Measurements from ENCODE around the gene COL8A2.

COL8A2 gene

GRCh38 chr1:36137226-36137625 lies 12.2 kb upstream of the COL8A2 start:
- no peak for DNase-seq (ENCODE audit: low read depth in 1 of 2, low spot score in 1 of 2)

- DNase-seq (ENCODE audit: low read depth in 1 of 2, low spot score in 1 of 2): no peak
Observed at GRCh38 chr1:36136535-36136934, 11.5 kb upstream of the COL8A2 start.

- no peak for DNase-seq (ENCODE audit: low read depth in 1 of 2, low spot score in 1 of 2)
Observed at GRCh38 chr1:36135796-36136195, 10.8 kb upstream of the COL8A2 start.

- no peak for DNase-seq (ENCODE audit: low read depth in 1 of 2, low spot score in 1 of 2)
Observed at GRCh38 chr1:36135330-36135667, 10.3 kb upstream of the COL8A2 start.

- DNase-seq (ENCODE audit: low read depth in 1 of 2, low spot score in 1 of 2): no peak
Observed at GRCh38 chr1:36134505-36135329, 9.7 kb upstream of the COL8A2 start.

- no peak for DNase-seq (ENCODE audit: low read depth in 1 of 2, low spot score in 1 of 2)
Observed at GRCh38 chr1:36134031-36134430, 9.0 kb upstream of the COL8A2 start.

GRCh38 chr1:36133484-36133883 lies 8.5 kb upstream of the COL8A2 start:
- no peak for DNase-seq (ENCODE audit: low read depth in 1 of 2, low spot score in 1 of 2)

GRCh38 chr1:36132029-36132428 lies 7.0 kb upstream of the COL8A2 start:
- DNase-seq (ENCODE audit: low read depth in 1 of 2, low spot score in 1 of 2): no peak

GRCh38 chr1:36128905-36129206 lies 3.8 kb upstream of the COL8A2 start:
- DNase-seq (ENCODE audit: low read depth in 1 of 2, low spot score in 1 of 2): no peak

GRCh38 chr1:36128126-36128904 lies 3.3 kb upstream of the COL8A2 start:
- no peak for DNase-seq (ENCODE audit: low read depth in 1 of 2, low spot score in 1 of 2)

- DNase-seq (ENCODE audit: low read depth in 1 of 2, low spot score in 1 of 2): no peak
Observed at GRCh38 chr1:36126797-36127500, 1.9 kb upstream of the COL8A2 start.

GRCh38 chr1:36126005-36126716 lies 1.1 kb upstream of the COL8A2 start:
- DNase-seq (ENCODE audit: low read depth in 1 of 2, low spot score in 1 of 2): no peak

GRCh38 chr1:36124404-36125128 lies 456 bp downstream of the COL8A2 start:
- DNase-seq (ENCODE audit: low read depth in 1 of 2, low spot score in 1 of 2): no peak

- no peak for DNase-seq (ENCODE audit: low read depth in 1 of 2, low spot score in 1 of 2)
Observed at GRCh38 chr1:36123356-36123755, 1.7 kb downstream of the COL8A2 start.

- DNase-seq (ENCODE audit: low read depth in 1 of 2, low spot score in 1 of 2): no peak
Observed at GRCh38 chr1:36122062-36123030, 2.7 kb downstream of the COL8A2 start.

GRCh38 chr1:36119456-36119855 lies 5.6 kb downstream of the COL8A2 start:
- DNase-seq (ENCODE audit: low read depth in 1 of 2, low spot score in 1 of 2): no peak

- DNase-seq (ENCODE audit: low read depth in 1 of 2, low spot score in 1 of 2): no peak
Observed at GRCh38 chr1:36118447-36119204, 6.4 kb downstream of the COL8A2 start.

GRCh38 chr1:36116901-36117300 lies 8.1 kb downstream of the COL8A2 start:
- no peak for DNase-seq (ENCODE audit: low read depth in 1 of 2, low spot score in 1 of 2)

GRCh38 chr1:36115931-36116330 lies 9.1 kb downstream of the COL8A2 start:
- DNase-seq (ENCODE audit: low read depth in 1 of 2, low spot score in 1 of 2): no peak

Data from stimulated activated CD4-positive, alpha-beta T cell treated with anti-CD3 and anti-CD28 coated beads, Interleukin-15, amount 100 ng/mL, for 1 hour (primary cell).